H1 (cell line): ENCODE results near the gene DHRS1. TPM values are rescaled to one million over a fixed set of nuclear protein-coding genes. Genes with fewer than 3 reads are reported as not detected.

ENCODE experiments used
- ASH2L ChIP-seq: fragments of 200-600, 300-600 bp; sonication (generic); IDR thresholded peaks from one replicate; pipeline ENCODE4 v1.7.1; 2017; ENCODE audit warnings: low read length
- CBX8 ChIP-seq: fragments of 300-800, 300-1000 bp; sonication (generic); IDR thresholded peaks from 2 replicates; pipeline ENCODE4 v1.7.1; 2016; ENCODE audit warnings: low read depth, low read length, borderline replicate concordance
- CHD1 ChIP-seq: IDR thresholded peaks from 2 replicates; pipeline ENCODE4 v1.6.1; 2012; ENCODE audit warnings: low read depth, low read length, improper control_type of control experiment
- CREB1 ChIP-seq: IDR thresholded peaks from 2 replicates; pipeline ENCODE4 v1.6.1; 2012; ENCODE audit warnings: inconsistent platforms
- EGR1 ChIP-seq: IDR thresholded peaks from 2 replicates; pipeline ENCODE4 v1.6.1; 2011; ENCODE audit warnings: low read depth, low read length, borderline replicate concordance
- FOSL1 ChIP-seq: IDR thresholded peaks from 2 replicates; pipeline ENCODE4 v1.6.1; 2011; ENCODE audit warnings: mild to moderate bottlenecking, low read depth, low read length, moderate library complexity; ENCODE audit not compliant: insufficient read depth
- GABPA ChIP-seq: IDR thresholded peaks from 2 replicates; pipeline ENCODE4 v1.6.1; 2011; ENCODE audit warnings: mild to moderate bottlenecking, low read length, moderate library complexity, borderline replicate concordance; ENCODE audit not compliant: insufficient read depth
- JUND ChIP-seq: IDR thresholded peaks from 2 replicates; pipeline ENCODE4 v1.6.1; 2011; ENCODE audit warnings: mild to moderate bottlenecking, improper control_type of control experiment, low read length
- MAFK ChIP-seq: IDR thresholded peaks from 2 replicates; pipeline ENCODE4 v1.6.1; 2012; ENCODE audit warnings: low read depth, mild to moderate bottlenecking, improper control_type of control experiment, low read length
- POLR2A ChIP-seq, 2 experiments: IDR thresholded peaks; 1 replicate in 1 of 2; 2 replicates in 1 of 2; pipeline ENCODE4 v1.6.1; 2011; ENCODE audit warnings: low read depth in 2 of 2, low read length in 2 of 2, mild to moderate bottlenecking in 2 of 2; ENCODE audit errors: control extremely low read depth in 1 of 2
- POU5F1 ChIP-seq: IDR thresholded peaks from 2 replicates; pipeline ENCODE4 v1.6.1; 2011; ENCODE audit warnings: low read depth, mild to moderate bottlenecking, low read length, moderate library complexity
- RNF2 ChIP-seq: fragments of 200-900, 300-1000 bp; sonication (generic); IDR thresholded peaks from 2 replicates; pipeline ENCODE4 v1.7.1; 2016; ENCODE audit warnings: borderline replicate concordance, low read depth, mild to moderate bottlenecking, antibody characterized with exemption, low read length; ENCODE audit not compliant: poor library complexity, severe bottlenecking; ENCODE audit errors: missing control alignments
- SAP30 ChIP-seq: fragments of 300-600 bp; sonication (generic); IDR thresholded peaks from 2 replicates; pipeline ENCODE4 v1.7.1; 2012; ENCODE audit warnings: low read length, moderate library complexity, mild to moderate bottlenecking, inconsistent platforms; ENCODE audit not compliant: insufficient read depth, insufficient replicate concordance
- SIRT6 ChIP-seq: IDR thresholded peaks from one replicate; pipeline ENCODE4 v1.7.1; 2012; ENCODE audit warnings: low read length, inconsistent platforms
- SP1 ChIP-seq: IDR thresholded peaks from 2 replicates; pipeline ENCODE4 v1.6.1; 2011; ENCODE audit warnings: low read depth, low read length
- TAF1 ChIP-seq: IDR thresholded peaks from 2 replicates; pipeline ENCODE4 v1.6.1; 2011; ENCODE audit warnings: mild to moderate bottlenecking, low read depth, low read length
- TAF7 ChIP-seq: optimal IDR thresholded peaks from 2 replicates; pipeline ENCODE3; 2011; ENCODE audit warnings: low read depth, mild to moderate bottlenecking, inconsistent platforms, low read length, moderate library complexity, borderline replicate concordance
- TEAD4 ChIP-seq: IDR thresholded peaks from 2 replicates; pipeline ENCODE4 v1.6.1; 2012; ENCODE audit warnings: low read depth, low read length, inconsistent platforms, mixed read lengths
- YY1 ChIP-seq: IDR thresholded peaks from 2 replicates; pipeline ENCODE4 v1.6.1; 2011; ENCODE audit warnings: low read depth, mild to moderate bottlenecking, low read length
- polyA plus RNA-seq, 7 experiments: library from polyadenylated mRNA; depleted of rRNA in 3 of 7; stranded (reverse) in 5 of 7; unstranded in 2 of 7; fragments of >200 nt in 5 of 7; fragments of 200-250 nt in 2 of 7; gene quantifications; 1 replicate in 5 of 7; 2 replicates in 1 of 7; 4 replicates in 1 of 7; pipeline versions ENCODE4 v1.2.1 to v1.2.3, GENCODE V29; 2011 to 2013; ENCODE audit warnings: missing spikeins in 2 of 7, mixed read lengths in 2 of 7
- total RNA-seq: library from RNA; stranded (reverse); fragmentation: NEBNext Ultra II Directional; extraction: Animal tissue kit (Norgen Biotek cat#: 25700); gene quantifications from 2 replicates; pipeline ENCODE4 v1.2.1, GENCODE V29; 2021
- TF ChIP-seq, protein P1 (sequence below), 3 experiments: IDR thresholded peaks; 1 replicate in 2 of 3; 2 replicates in 1 of 3; pipeline versions ENCODE4 v1.5.1 to v1.6.1; 2011; ENCODE audit warnings: low read length in 3 of 3, mild to moderate bottlenecking in 3 of 3, inconsistent platforms in 2 of 3, low read depth in 1 of 3, moderate library complexity in 1 of 3; ENCODE audit not compliant: insufficient read depth in 1 of 3; ENCODE audit errors: control extremely low read depth in 1 of 3
- TF ChIP-seq, protein P2 (sequence below): IDR thresholded peaks from 2 replicates; pipeline ENCODE4 v1.6.1; 2012; ENCODE audit warnings: low read length, inconsistent platforms

Gene DHRS1
- total and polyA plus RNA-seq, 2 of the 8 experiments (the other 6 are each of a cell fraction or from before 2014, with no cell fraction given), result 8.8 to 31.7 TPM

DNA sequence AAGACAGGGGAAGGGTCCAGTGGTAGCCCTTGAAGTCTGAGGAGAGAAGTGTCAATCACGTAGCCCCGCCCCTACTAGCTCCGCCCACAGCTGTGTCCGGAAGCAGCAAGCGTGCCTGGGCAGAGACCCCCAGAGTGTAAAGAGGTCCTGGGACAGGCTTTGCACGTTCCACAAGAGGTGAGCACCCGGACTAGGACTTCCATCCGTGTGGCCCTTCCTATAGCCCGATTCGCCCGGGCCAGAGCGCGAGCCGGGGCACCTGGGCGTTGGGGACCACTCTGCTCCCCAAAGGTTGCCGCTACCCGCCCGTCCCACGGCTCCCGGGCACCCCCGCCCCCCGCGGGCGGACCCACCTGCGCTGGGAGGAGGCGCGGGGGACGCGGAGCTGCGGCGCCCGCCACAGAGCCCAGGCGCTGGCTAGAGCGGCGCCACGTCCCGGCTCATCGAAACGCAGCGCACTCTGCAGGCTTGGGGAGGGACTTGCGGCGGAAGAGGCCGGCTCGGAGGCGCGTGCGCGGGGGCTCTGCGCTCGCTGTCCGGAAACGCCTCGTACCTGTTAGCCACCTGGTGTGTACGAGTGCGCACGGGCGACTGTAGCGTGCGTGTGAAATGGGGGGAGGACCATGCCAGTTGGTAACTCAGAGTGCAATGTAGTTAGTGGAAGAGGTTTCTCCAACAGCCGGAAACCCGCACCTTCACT, 28.3 kb downstream of the DHRS1 start, which contains the start of gene RABGGTA (continued):
- TF ChIP-seq EGR1, result peak; percentile 88; the same call in 1 of the 2 replicates
- TF ChIP-seq TEAD4, result no peak
- TF ChIP-seq ASH2L, result peak; percentile 93
- peak; percentile 80 for TF ChIP-seq TAF1
- peak in 1 of 2 experiments; percentile 96; a peak in 2 of 3 replicates for TF ChIP-seq POLR2A (IDR thresholded peaks at IDR 0.05; ENCODE audit: control extremely low read depth in 1 of 2, low read depth in 2 of 2, low read length in 2 of 2)
- TF ChIP-seq CHD1, result no peak
- peak; percentile 66; the same call in 1 of the 2 replicates for TF ChIP-seq YY1
- no peak for TF ChIP-seq CBX8
- no peak for TF ChIP-seq MAFK
- TF ChIP-seq GABPA, result peak; percentile 48; the same call in 1 of the 2 replicates
- no peak for TF ChIP-seq RNF2
- TF ChIP-seq SIRT6, result no peak
- TF ChIP-seq CREB1, result peak; percentile 78
- TF ChIP-seq, protein P1, sequence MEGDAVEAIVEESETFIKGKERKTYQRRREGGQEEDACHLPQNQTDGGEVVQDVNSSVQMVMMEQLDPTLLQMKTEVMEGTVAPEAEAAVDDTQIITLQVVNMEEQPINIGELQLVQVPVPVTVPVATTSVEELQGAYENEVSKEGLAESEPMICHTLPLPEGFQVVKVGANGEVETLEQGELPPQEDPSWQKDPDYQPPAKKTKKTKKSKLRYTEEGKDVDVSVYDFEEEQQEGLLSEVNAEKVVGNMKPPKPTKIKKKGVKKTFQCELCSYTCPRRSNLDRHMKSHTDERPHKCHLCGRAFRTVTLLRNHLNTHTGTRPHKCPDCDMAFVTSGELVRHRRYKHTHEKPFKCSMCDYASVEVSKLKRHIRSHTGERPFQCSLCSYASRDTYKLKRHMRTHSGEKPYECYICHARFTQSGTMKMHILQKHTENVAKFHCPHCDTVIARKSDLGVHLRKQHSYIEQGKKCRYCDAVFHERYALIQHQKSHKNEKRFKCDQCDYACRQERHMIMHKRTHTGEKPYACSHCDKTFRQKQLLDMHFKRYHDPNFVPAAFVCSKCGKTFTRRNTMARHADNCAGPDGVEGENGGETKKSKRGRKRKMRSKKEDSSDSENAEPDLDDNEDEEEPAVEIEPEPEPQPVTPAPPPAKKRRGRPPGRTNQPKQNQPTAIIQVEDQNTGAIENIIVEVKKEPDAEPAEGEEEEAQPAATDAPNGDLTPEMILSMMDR (IDR thresholded peaks at IDR 0.05; ENCODE audit: control extremely low read depth in 1 of 3, insufficient read depth in 1 of 3, low read depth in 1 of 3, low read length in 3 of 3), result peak; percentile 87 to 90 (median 90)
- TF ChIP-seq SAP30, result no peak
- no peak for TF ChIP-seq FOSL1
- TF ChIP-seq TAF7, result peak; percentile 86
- TF ChIP-seq SP1, result no peak
- TF ChIP-seq JUND, result peak; percentile 61
- TF ChIP-seq, protein P2, sequence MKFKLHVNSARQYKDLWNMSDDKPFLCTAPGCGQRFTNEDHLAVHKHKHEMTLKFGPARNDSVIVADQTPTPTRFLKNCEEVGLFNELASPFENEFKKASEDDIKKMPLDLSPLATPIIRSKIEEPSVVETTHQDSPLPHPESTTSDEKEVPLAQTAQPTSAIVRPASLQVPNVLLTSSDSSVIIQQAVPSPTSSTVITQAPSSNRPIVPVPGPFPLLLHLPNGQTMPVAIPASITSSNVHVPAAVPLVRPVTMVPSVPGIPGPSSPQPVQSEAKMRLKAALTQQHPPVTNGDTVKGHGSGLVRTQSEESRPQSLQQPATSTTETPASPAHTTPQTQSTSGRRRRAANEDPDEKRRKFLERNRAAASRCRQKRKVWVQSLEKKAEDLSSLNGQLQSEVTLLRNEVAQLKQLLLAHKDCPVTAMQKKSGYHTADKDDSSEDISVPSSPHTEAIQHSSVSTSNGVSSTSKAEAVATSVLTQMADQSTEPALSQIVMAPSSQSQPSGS, result no peak
- TF ChIP-seq POU5F1, result no peak
